ENCODE data around the gene CARD19.
"Not testable (repeated sequence)": the region's sequence is repeated elsewhere in the genome, so short reads cannot be mapped to it uniquely, and the experiment has no call there.

Gene CARD19

DNA sequence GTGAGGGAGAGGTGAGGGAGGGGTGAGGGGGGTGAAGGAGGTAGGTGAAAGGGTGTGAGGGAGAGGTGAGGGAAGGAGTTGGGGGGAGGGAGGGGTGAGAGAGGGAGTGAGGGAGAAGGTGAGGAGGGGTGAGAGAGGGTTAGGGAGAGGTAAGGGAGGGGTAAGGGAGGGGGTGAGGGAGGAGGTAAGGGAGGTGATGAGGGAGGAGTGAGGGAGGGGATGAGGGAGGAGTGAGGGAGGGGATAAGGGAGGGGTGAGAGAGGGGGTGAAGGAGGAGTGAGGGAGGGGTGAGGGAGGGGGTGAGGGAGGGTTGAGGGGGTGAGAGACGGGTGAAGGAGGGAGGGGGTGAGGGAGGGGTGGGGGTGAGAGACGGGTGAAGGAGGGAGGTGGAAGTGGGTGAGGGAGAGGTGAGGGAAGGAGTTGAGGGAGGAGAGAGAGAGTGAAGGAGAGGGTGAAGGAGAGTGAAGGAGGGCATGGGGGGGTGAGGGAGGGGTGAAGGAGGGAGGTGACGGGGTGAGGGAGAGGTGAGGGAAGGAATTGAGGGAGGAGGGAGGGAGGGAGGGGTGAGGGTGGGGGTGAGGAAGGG is 19.6 kb downstream of the CARD19 start:
- no peak for ATAC-seq
- TF ChIP-seq ISL1 (CRISPR knock-in tag; IDR thresholded peaks at IDR 0.05) (no peak), ESRRG (CRISPR knock-in tag; IDR thresholded peaks at IDR 0.05) (no peak), ZNF8 (CRISPR knock-in tag; IDR thresholded peaks at IDR 0.05) (no peak), ARNTL (CRISPR knock-in tag; IDR thresholded peaks at IDR 0.05; ENCODE audit: borderline replicate concordance, low read depth) (no peak), CSDC2 (CRISPR knock-in tag; IDR thresholded peaks at IDR 0.05) (no peak), SNAI2 (CRISPR knock-in tag; IDR thresholded peaks at IDR 0.05) (no peak), TOX (CRISPR knock-in tag; IDR thresholded peaks at IDR 0.05; ENCODE audit: borderline replicate concordance) (no peak), TCF4 (CRISPR knock-in tag; IDR thresholded peaks at IDR 0.05; ENCODE audit: borderline replicate concordance) (no peak), ZC3H10 (CRISPR knock-in tag; IDR thresholded peaks at IDR 0.05) (no peak), ZNF565 (CRISPR knock-in tag; conservative IDR thresholded peaks at IDR 0.05; ENCODE audit: low read depth) (no peak), PPARA (CRISPR knock-in tag; IDR thresholded peaks at IDR 0.05; ENCODE audit: borderline replicate concordance) (no peak), GLIS3 (CRISPR knock-in tag; IDR thresholded peaks at IDR 0.05) (no peak), ZFP3 (CRISPR knock-in tag; IDR thresholded peaks at IDR 0.05) (no peak), RARB (CRISPR knock-in tag; IDR thresholded peaks at IDR 0.05) (no peak)
- TF ChIP-seq, protein P1, sequence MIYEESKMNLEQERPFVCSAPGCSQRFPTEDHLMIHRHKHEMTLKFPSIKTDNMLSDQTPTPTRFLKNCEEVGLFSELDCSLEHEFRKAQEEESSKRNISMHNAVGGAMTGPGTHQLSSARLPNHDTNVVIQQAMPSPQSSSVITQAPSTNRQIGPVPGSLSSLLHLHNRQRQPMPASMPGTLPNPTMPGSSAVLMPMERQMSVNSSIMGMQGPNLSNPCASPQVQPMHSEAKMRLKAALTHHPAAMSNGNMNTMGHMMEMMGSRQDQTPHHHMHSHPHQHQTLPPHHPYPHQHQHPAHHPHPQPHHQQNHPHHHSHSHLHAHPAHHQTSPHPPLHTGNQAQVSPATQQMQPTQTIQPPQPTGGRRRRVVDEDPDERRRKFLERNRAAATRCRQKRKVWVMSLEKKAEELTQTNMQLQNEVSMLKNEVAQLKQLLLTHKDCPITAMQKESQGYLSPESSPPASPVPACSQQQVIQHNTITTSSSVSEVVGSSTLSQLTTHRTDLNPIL (CRISPR knock-in tag; IDR thresholded peaks at IDR 0.05; ENCODE audit: low read depth): no peak
- TF ChIP-seq, protein P2, sequence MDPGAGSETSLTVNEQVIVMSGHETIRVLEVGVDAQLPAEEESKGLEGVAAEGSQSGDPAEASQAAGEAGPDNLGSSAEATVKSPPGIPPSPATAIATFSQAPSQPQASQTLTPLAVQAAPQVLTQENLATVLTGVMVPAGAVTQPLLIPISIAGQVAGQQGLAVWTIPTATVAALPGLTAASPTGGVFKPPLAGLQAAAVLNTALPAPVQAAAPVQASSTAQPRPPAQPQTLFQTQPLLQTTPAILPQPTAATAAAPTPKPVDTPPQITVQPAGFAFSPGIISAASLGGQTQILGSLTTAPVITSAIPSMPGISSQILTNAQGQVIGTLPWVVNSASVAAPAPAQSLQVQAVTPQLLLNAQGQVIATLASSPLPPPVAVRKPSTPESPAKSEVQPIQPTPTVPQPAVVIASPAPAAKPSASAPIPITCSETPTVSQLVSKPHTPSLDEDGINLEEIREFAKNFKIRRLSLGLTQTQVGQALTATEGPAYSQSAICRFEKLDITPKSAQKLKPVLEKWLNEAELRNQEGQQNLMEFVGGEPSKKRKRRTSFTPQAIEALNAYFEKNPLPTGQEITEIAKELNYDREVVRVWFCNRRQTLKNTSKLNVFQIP (CRISPR knock-in tag; IDR thresholded peaks at IDR 0.05; ENCODE audit: borderline replicate concordance, low read depth): no peak
- TF ChIP-seq, protein P3, sequence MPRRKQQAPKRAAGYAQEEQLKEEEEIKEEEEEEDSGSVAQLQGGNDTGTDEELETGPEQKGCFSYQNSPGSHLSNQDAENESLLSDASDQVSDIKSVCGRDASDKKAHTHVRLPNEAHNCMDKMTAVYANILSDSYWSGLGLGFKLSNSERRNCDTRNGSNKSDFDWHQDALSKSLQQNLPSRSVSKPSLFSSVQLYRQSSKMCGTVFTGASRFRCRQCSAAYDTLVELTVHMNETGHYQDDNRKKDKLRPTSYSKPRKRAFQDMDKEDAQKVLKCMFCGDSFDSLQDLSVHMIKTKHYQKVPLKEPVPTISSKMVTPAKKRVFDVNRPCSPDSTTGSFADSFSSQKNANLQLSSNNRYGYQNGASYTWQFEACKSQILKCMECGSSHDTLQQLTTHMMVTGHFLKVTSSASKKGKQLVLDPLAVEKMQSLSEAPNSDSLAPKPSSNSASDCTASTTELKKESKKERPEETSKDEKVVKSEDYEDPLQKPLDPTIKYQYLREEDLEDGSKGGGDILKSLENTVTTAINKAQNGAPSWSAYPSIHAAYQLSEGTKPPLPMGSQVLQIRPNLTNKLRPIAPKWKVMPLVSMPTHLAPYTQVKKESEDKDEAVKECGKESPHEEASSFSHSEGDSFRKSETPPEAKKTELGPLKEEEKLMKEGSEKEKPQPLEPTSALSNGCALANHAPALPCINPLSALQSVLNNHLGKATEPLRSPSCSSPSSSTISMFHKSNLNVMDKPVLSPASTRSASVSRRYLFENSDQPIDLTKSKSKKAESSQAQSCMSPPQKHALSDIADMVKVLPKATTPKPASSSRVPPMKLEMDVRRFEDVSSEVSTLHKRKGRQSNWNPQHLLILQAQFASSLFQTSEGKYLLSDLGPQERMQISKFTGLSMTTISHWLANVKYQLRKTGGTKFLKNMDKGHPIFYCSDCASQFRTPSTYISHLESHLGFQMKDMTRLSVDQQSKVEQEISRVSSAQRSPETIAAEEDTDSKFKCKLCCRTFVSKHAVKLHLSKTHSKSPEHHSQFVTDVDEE (CRISPR knock-in tag; IDR thresholded peaks at IDR 0.05): no peak
- TF ChIP-seq, protein P4, sequence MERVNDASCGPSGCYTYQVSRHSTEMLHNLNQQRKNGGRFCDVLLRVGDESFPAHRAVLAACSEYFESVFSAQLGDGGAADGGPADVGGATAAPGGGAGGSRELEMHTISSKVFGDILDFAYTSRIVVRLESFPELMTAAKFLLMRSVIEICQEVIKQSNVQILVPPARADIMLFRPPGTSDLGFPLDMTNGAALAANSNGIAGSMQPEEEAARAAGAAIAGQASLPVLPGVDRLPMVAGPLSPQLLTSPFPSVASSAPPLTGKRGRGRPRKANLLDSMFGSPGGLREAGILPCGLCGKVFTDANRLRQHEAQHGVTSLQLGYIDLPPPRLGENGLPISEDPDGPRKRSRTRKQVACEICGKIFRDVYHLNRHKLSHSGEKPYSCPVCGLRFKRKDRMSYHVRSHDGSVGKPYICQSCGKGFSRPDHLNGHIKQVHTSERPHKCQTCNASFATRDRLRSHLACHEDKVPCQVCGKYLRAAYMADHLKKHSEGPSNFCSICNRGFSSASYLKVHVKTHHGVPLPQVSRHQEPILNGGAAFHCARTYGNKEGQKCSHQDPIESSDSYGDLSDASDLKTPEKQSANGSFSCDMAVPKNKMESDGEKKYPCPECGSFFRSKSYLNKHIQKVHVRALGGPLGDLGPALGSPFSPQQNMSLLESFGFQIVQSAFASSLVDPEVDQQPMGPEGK (CRISPR knock-in tag; IDR thresholded peaks at IDR 0.05; ENCODE audit: borderline replicate concordance): no peak

DNA sequence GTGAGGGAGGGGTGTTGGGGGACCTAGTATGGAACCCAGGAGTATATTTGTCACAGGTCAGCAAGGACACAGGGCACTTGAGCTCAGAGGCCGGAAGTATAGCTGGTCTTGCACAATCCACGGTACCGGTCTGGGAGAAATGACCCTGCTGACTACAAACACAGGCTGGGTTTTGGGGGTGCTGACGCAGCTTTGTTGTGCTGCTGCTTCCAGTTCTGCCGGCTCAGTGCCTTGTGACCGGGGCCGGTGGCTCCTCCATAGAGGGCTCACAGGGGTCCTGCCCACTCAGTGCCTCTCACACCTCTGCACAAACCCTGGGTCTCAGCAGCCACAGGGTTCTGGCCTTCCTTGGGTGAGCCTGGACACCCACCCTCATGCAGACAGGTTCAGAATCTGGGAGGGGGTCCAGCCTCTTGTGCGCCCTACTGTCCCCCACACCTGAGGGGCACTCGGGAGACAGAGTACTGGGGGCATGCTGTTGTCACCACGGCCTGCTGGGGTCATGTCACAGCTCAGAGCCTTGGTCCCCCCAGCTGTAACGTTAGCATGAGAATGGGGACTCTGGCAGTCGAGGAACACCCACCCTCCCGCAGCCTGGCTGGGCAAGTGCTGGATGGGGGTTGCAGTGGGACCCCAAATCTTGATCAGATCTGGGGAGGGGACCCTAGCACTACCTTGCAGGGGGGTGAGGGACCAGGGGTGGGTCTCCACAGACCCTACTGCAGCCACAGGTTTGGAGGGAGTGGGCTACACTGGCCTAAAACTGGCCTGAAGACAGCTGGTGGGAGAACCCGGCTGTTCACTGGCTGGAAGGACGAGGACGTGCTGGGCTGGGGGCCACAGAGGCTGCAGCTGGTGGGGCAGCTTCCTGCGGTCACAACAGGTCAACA is 20.3 kb downstream of the CARD19 start:
- no peak for ATAC-seq
- TF ChIP-seq, protein P4 (CRISPR knock-in tag; IDR thresholded peaks at IDR 0.05; ENCODE audit: borderline replicate concordance): no peak
- TF ChIP-seq, protein P5, sequence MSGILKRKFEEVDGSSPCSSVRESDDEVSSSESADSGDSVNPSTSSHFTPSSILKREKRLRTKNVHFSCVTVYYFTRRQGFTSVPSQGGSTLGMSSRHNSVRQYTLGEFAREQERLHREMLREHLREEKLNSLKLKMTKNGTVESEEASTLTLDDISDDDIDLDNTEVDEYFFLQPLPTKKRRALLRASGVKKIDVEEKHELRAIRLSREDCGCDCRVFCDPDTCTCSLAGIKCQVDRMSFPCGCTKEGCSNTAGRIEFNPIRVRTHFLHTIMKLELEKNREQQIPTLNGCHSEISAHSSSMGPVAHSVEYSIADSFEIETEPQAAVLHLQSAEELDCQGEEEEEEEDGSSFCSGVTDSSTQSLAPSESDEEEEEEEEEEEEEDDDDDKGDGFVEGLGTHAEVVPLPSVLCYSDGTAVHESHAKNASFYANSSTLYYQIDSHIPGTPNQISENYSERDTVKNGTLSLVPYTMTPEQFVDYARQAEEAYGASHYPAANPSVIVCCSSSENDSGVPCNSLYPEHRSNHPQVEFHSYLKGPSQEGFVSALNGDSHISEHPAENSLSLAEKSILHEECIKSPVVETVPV (CRISPR knock-in tag; IDR thresholded peaks at IDR 0.05): no peak
- TF ChIP-seq ISL1 (CRISPR knock-in tag; IDR thresholded peaks at IDR 0.05): no peak
- TF ChIP-seq BACH2 (CRISPR knock-in tag; IDR thresholded peaks at IDR 0.05; ENCODE audit: borderline replicate concordance): no peak
- no peak for TF ChIP-seq ZFP3 (CRISPR knock-in tag; IDR thresholded peaks at IDR 0.05)
- TF ChIP-seq ESRRG (CRISPR knock-in tag; IDR thresholded peaks at IDR 0.05): no peak
- no peak for TF ChIP-seq SNAI2 (CRISPR knock-in tag; IDR thresholded peaks at IDR 0.05)
- TF ChIP-seq ZC3H10 (CRISPR knock-in tag; IDR thresholded peaks at IDR 0.05): no peak
- no peak for TF ChIP-seq GLIS3 (CRISPR knock-in tag; IDR thresholded peaks at IDR 0.05)
- TF ChIP-seq, protein P2 (CRISPR knock-in tag; IDR thresholded peaks at IDR 0.05; ENCODE audit: borderline replicate concordance, low read depth): no peak
- TF ChIP-seq ZNF8 (CRISPR knock-in tag; IDR thresholded peaks at IDR 0.05): no peak
- no peak for TF ChIP-seq TCF4 (CRISPR knock-in tag; IDR thresholded peaks at IDR 0.05; ENCODE audit: borderline replicate concordance)

DNA sequence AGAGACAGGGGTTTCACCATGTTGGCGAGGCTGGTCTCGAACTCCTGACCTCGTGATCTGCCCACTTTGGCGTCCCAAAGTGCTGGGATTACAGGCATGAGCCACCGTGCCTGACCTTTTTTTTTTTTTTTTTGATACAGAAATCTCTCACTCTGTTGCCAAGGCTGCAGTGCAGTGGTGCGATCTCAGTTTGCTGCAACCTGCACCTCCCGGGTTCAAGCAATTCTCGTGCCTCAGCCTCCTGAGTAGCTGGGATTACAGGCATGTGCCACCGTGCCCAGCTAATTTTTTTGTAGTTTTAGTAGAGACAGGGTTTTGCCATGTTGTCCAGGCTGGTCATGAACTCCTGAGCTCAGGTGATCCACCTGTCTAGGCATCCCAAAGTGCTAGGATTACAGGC is 21.5 kb downstream of the CARD19 start:
- ATAC-seq: not testable (repeated sequence)

Measured in SK-N-SH treated with all-trans-retinoic acid at 6 μM for 48 hours (cell line).